OCI-LY3 (cell line): ENCODE measurements around the gene PRDM5.

ENCODE experiments used
- H2AFZ ChIP-seq: fragments of 200-600, 300-600 bp; shearing (Covaris generic); 2 replicates; pipeline ENCODE4 v1.6.0; 2014; ENCODE audit warnings: antibody characterized with exemption, low read depth, low read length
- H3K27ac ChIP-seq: fragments of 200-600, 300-600 bp; sonication (generic); 2 replicates; pipeline ENCODE4 v1.5.1; 2014; ENCODE audit warnings: mild to moderate bottlenecking, low read length, moderate library complexity, mixed read lengths
- H3K27me3 ChIP-seq: fragments of 200-600, 300-600 bp; sonication (generic); 2 replicates; pipeline ENCODE4 v1.6.1; 2014; ENCODE audit warnings: low read depth, low read length, mixed read lengths
- H3K36me3 ChIP-seq: fragments of 200-600, 300-600 bp; sonication (generic); replicated peaks from 2 replicates; pipeline ENCODE3; 2014; ENCODE audit warnings: low read depth, low read length, mixed read lengths
- H3K4me1 ChIP-seq: fragments of 300-600, 200-600 bp; sonication (generic); 2 replicates; pipeline ENCODE4 v1.6.1; 2014; ENCODE audit warnings: low read length, mixed read lengths
- H3K4me2 ChIP-seq: fragments of 200-600, 300-600 bp; sonication (generic); 2 replicates; pipeline ENCODE4 v1.6.1; 2014; ENCODE audit warnings: low read length, mixed read lengths
- H3K4me3 ChIP-seq: fragments of 300-600, 200-600 bp; sonication (generic); 2 replicates; pipeline ENCODE4 v1.5.1; 2014; ENCODE audit warnings: antibody characterized with exemption, mild to moderate bottlenecking, low read length, moderate library complexity
- H3K79me2 ChIP-seq: fragments of 300-600, 200-600 bp; shearing (Covaris generic); 2 replicates; pipeline ENCODE4 v1.6.1; 2014; ENCODE audit warnings: mild to moderate bottlenecking, low read length, mixed read lengths
- H3K9ac ChIP-seq: fragments of 300-600, 200-600 bp; shearing (Covaris generic); 2 replicates; pipeline ENCODE4 v1.6.0; 2014; ENCODE audit warnings: mild to moderate bottlenecking, low read length, moderate library complexity
- H3K9me3 ChIP-seq: fragments of 200-600, 300-600 bp; shearing (Covaris generic); 2 replicates; pipeline ENCODE4 v1.6.1; 2014; ENCODE audit warnings: low read length, mixed read lengths; ENCODE audit not compliant: insufficient read depth
- H4K20me1 ChIP-seq: fragments of 200-600, 300-600 bp; sonication (generic); 2 replicates; pipeline ENCODE4 v1.6.1; 2016; ENCODE audit warnings: low read length, mixed read lengths; ENCODE audit not compliant: insufficient read depth
- CTCF ChIP-seq: fragments of 200-600, 300-600 bp; sonication (generic); IDR thresholded peaks from 2 replicates; pipeline ENCODE4 v1.5.1; 2014; ENCODE audit warnings: antibody characterized with exemption, low read length, low read depth
- EZH2phosphoT487 ChIP-seq: fragments of 200-600 bp; shearing (Covaris generic); IDR thresholded peaks from 2 replicates; pipeline ENCODE4 v1.6.1; 2018; ENCODE audit warnings: antibody characterized with exemption, mixed run types, low read depth

Gene PRDM5

GRCh38 chr4:120862432-120862831 is 60.1 kb downstream of the PRDM5 start:
- H3K79me2 ChIP-seq, result no peaks in the 10 kb centered on the region
- no peaks in the 10 kb centered on the region for H4K20me1 ChIP-seq
- H2AFZ ChIP-seq, result no peak overlapping the region
- H3K27ac ChIP-seq, result no peak overlapping the region
- H3K4me1 ChIP-seq, result peaks cover 16% of the 10 kb centered on the region
- H3K9ac ChIP-seq, result no peak overlapping the region
- no peak overlapping the region for H3K4me2 ChIP-seq
- H3K4me3 ChIP-seq, result no peak overlapping the region
- no peaks in the 10 kb centered on the region for H3K27me3 ChIP-seq
- no peaks in the 10 kb centered on the region for H3K36me3 ChIP-seq
- H3K9me3 ChIP-seq, result no peaks in the 10 kb centered on the region
- TF ChIP-seq CTCF (no peak), EZH2phosphoT487 (no peak)

GRCh38 chr4:120861852-120862251 is 60.7 kb downstream of the PRDM5 start:
- Histone ChIP-seq H3K36me3 (no peaks in the 10 kb centered on the region), H3K9me3 (no peaks in the 10 kb centered on the region), H3K27ac (no peak overlapping the region), H3K9ac (no peak overlapping the region), H3K4me1 (peaks cover 22% of the 10 kb centered on the region), H2AFZ (no peak overlapping the region), H4K20me1 (no peaks in the 10 kb centered on the region), H3K27me3 (no peaks in the 10 kb centered on the region), H3K4me2 (no peak overlapping the region), H3K79me2 (no peaks in the 10 kb centered on the region), H3K4me3 (no peak overlapping the region)
- TF ChIP-seq EZH2phosphoT487 (no peak), CTCF (no peak)

- Histone ChIP-seq H3K9me3 (no peaks in the 10 kb centered on the region), H3K4me3 (no peak overlapping the region), H3K27me3 (no peaks in the 10 kb centered on the region), H3K27ac (no peak overlapping the region), H3K79me2 (no peaks in the 10 kb centered on the region), H3K4me1 (peaks cover 44% of the 10 kb centered on the region), H4K20me1 (no peaks in the 10 kb centered on the region), H3K9ac (no peak overlapping the region), H3K36me3 (no peaks in the 10 kb centered on the region), H3K4me2 (no peak overlapping the region), H2AFZ (no peak overlapping the region)
- TF ChIP-seq EZH2phosphoT487 (no peak), CTCF (no peak)
Measured at GRCh38 chr4:120858776-120859175, 63.8 kb downstream of the PRDM5 start.

- H3K27me3 ChIP-seq, result no peaks in the 10 kb centered on the region
- no peaks in the 10 kb centered on the region for H3K9me3 ChIP-seq
- TF ChIP-seq EZH2phosphoT487, result no peak
- H3K36me3 ChIP-seq, result no peaks in the 10 kb centered on the region
- H3K79me2 ChIP-seq, result no peaks in the 10 kb centered on the region
- H3K4me2 ChIP-seq, result 0 out of 2 replicates have a peak overlapping the region, but pooled peaks have one; percentile 0
- no peak overlapping the region for H2AFZ ChIP-seq
- no peak overlapping the region for H3K4me3 ChIP-seq
- H4K20me1 ChIP-seq, result no peaks in the 10 kb centered on the region
- no peak overlapping the region for H3K27ac ChIP-seq
- H3K9ac ChIP-seq, result no peak overlapping the region
- H3K4me1 ChIP-seq, result peaks cover 44% of the 10 kb centered on the region
Measured at GRCh38 chr4:120857312-120857711, 65.2 kb downstream of the PRDM5 start.

- H3K36me3 ChIP-seq, result no peaks in the 10 kb centered on the region
- peaks cover 51% of the 10 kb centered on the region for H3K4me1 ChIP-seq
- H4K20me1 ChIP-seq, result no peaks in the 10 kb centered on the region
- H3K9ac ChIP-seq, result peak overlapping the region; percentile 5; the same call in 1 of the 2 replicates
- no peak overlapping the region for H2AFZ ChIP-seq
- H3K4me3 ChIP-seq, result no peak overlapping the region
- no peaks in the 10 kb centered on the region for H3K9me3 ChIP-seq
- peak overlapping the region; percentile 65 for H3K27ac ChIP-seq
- TF ChIP-seq CTCF (no peak), EZH2phosphoT487 (no peak)
- H3K27me3 ChIP-seq, result no peaks in the 10 kb centered on the region
- no peaks in the 10 kb centered on the region for H3K79me2 ChIP-seq
- H3K4me2 ChIP-seq, result peak overlapping the region; percentile 63
Measured at GRCh38 chr4:120856294-120856693, 66.2 kb downstream of the PRDM5 start.
